HG02588 (cell line): ENCODE measurements around the gene ELOVL1.
"Not testable (repeated sequence)": the region's sequence is repeated elsewhere in the genome, so short reads cannot be mapped to it uniquely, and the experiment has no call there.

Experiments used
- ATAC-seq: cut with Tn5 transposase; IDR thresholded peaks from one replicate; pipeline ENCODE4 v1.9.1; 2021; ENCODE audit warnings: mild to moderate bottlenecking, moderate library complexity; ENCODE audit not compliant: unreplicated experiment

ELOVL1 gene

DNA sequence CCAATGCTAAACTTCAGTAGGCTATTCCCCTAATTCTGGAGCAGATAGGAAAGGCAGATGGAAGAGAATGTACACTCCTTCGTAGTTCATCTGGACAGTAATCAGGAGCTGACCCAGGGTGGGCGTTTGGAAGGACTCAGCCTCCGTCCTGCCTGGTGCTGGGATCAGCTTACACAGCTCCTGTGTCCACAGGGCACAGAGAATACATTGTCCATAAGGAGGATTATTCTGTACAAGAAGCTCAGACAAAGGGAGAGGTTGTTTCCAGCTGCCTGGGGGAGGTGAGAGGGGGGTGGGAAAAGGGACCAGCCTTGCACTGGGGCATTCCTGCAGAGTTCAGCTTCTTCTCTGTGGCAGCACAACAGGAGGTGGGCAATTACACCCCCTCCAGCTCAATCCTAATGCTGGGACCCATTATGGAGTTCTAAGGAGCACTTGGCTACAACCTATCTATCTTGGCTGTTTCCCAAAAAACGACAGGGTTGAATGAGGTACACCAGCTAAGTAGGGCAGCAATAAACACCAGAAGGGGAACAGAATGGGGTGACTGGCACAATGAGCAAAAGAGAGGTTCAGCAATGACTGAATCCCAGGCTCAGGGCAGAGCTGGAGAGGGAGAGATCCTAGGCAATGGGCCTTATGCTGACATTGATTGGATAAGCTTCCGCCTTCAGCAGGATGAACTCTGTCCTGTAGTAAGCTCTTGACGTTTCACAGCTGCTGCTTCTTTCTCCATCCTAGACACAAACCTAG lies 14.4 kb upstream of the ELOVL1 start:
- no peak for ATAC-seq

- ATAC-seq = no peak
Measured at GRCh38 chr1:43381612-43382011, 13.8 kb upstream of the ELOVL1 start.

DNA sequence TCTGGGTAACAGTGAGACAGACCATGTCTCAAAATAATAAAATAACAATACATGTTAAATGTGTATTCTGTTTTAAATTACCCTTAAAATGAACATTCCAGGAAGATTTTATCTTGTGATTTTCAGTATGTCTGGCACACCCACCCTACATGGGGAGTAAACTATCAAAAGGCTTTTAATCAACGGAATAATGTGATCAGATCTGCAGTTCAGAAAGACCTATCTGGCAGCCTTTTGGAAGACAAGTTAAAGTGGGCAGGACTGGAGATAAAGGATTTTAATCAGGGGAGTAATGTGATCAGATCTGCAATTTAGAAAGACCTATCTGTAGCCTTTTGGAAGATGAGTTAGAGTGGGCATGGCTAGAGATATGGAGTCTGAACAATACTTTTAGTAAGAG lies 11.7 kb upstream of the ELOVL1 start:
- no peak for ATAC-seq

DNA sequence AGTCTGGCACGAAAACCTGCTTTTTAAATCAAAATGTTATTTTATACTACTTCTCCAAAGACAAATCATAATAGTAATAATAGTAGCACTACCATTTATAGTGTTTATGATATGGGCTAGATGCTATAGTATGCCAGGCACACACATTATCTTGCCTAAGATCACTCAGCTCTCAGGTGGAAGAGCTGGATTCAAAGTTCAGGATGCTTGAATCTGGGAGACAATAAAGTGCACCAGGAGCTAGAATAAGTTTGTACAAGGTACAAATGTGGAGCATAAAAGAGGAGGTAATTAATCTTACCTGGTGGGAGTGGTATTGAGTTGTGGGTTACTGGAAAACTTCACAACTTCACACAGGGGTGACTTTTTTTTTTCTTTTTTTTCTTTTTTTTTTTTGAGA lies 10.0 kb upstream of the ELOVL1 start:
- no peak for ATAC-seq

- ATAC-seq = no peak
Measured at GRCh38 chr1:43376723-43377235, 9.0 kb upstream of the ELOVL1 start.

GRCh38 chr1:43373066-43373940 lies 5.5 kb upstream of the ELOVL1 start:
- no peak for ATAC-seq

- no peak for ATAC-seq
Measured at GRCh38 chr1:43372172-43372571, 4.4 kb upstream of the ELOVL1 start.

- ATAC-seq = no peak
Measured at GRCh38 chr1:43370564-43370963, 2.8 kb upstream of the ELOVL1 start.

DNA sequence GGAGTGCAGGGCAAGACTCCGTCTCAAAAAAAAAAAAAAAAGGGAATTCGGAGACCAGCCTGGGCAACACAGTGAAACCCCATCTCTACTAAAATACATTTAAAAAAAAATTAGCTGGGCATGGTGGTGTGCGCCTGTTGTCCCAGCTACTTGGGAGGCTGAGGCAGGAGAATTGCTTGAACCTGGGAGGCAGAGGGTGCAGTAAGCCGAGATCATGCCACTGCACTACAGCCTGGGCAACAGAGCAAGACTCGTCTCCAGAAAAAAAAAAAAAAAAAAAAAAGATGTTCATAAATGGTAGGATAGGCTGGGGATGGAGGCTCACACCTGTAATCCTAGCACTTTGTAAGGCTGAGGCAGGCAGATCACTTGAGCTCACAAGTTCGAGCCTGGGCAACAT lies 2.0 kb upstream of the ELOVL1 start:
- not testable (repeated sequence) for ATAC-seq

DNA sequence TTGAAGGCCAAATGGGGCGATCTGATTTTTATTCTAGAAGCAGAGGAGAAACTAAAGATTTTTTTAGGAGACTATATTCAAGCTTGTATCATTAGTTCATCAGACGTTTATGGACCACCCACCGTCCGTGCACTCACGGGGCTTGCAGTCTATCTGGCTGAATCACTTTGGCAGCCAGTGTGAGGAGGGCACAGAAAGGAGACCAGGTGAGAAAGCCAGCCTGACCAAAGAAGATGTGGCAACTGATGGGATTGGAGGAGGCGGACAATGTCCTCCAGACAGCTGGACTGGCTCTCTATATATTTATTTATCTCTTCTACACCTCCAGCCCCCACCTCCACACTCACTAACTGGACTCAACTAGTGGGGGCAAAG lies 822 bp upstream of the ELOVL1 start:
- ATAC-seq = no peak

- ATAC-seq = peak; percentile 38
Measured at GRCh38 chr1:43367026-43367903, 546 bp downstream of the ELOVL1 start.

GRCh38 chr1:43366601-43367025 lies 1.2 kb downstream of the ELOVL1 start:
- ATAC-seq = no peak

DNA sequence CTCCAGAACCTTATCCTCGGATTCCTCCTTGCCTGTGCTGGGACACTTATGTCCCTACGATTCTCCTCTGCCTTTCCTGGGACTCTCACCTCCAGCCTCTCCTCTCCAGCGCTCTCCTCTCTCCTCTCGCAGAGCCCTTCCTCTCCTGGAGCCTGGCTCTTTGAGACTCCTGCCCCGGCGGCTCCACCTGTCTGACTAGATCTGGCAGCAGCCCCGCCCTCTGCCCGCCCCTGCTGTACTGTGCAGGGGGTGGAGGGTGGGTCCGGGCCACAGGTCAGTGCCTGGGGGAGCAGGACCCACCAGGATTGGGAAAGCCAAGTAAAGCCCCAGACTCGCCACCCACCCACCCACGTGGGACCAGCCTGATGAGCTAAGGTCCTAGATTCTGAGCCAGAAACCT lies 1.6 kb downstream of the ELOVL1 start:
- no peak for ATAC-seq

DNA sequence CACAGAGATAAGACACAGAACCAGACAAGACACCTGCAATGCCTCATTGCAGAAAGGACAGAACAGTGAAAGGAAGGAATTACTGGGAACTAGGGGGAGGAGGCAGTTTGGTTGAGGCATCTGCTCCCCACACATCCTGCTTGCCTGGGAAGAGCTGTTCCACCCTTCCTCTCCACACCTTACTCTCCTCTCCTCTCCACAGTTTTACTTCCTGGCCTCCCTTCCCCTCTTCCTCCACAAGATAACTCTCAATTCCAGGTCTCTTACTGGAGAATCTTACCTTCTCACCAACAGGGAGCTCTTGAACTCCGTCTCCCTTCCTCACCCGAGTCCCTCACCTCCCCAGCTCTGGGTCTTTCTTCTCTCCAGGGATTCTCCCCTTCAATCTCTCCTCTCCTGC lies 2.1 kb downstream of the ELOVL1 start:
- no peak for ATAC-seq

DNA sequence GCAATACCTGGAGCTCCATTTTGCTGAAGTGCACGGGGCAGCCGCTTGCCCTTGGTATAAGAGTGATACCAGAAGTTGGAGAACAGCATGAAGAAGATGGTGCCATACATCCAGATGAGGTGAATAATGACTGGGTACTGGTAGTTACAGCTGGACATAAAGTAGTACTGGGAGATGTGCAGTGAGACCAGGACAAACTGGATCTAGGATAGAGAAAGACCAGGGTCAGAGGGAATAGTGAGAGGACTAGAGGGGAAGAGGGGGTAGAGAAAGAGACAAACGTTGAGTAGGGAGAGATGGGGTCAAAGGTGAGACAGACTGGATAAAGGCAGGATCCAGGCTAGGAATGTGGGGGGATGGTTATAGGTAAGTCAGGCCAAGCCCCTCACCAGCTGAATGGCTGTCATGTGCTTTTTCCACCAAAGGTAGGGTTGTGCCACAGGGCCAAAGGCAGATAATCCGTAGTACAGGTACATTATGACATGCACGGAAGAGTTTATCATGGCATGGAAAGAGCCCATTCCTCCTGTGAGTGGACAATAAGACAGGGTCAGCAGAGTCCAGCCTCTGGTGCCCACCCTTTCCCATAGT lies 3.8 kb downstream of the ELOVL1 start:
- no peak for ATAC-seq

GRCh38 chr1:43363283-43363934 lies 4.4 kb downstream of the ELOVL1 start:
- ATAC-seq = no peak

- no peak for ATAC-seq
Measured at GRCh38 chr1:43360616-43361015, 7.2 kb downstream of the ELOVL1 start.

GRCh38 chr1:43359696-43360095 lies 8.1 kb downstream of the ELOVL1 start:
- ATAC-seq = no peak

- ATAC-seq = peak; percentile 91
Measured at GRCh38 chr1:43358746-43359693, 8.8 kb downstream of the ELOVL1 start, which contains the start of gene CDC20. TSS of gene CDC20 (plus strand) at chr1:43358981. CDS start at chr1:43359216, 235 bp downstream.
